AG04449 (cell line): ENCODE data around the gene NKX3-2.

Source experiments
- CTCF ChIA-PET: fragments of 350-600 bp; formaldehyde crosslinking; extraction: SDS; loops from one replicate; lab custom pipeline; 2021; ENCODE audit warnings: antibody characterized with exemption; lab: Yijun Ruan, JAX
- POLR2A ChIA-PET: fragments of 400-600, 350-600 bp; formaldehyde crosslinking; extraction: SDS; loops from one replicate; lab custom pipeline; 2020; ENCODE audit warnings: antibody characterized with exemption, inconsistent platforms; lab: Yijun Ruan, JAX
- DNase-seq: peaks from one replicate; pipeline ENCODE4 v3.0.0-alpha.2; 2010; ENCODE audit warnings: low read depth, low spot score
- H3K4me3 ChIP-seq: 2 replicates; pipeline ENCODE4 v1.5.1; 2011; ENCODE audit warnings: low read depth, mild to moderate bottlenecking, control low read depth, low read length
- TF ChIP-seq, protein P1 (sequence below): IDR thresholded peaks from one replicate; pipeline ENCODE4 v1.5.1; 2011; ENCODE audit warnings: mild to moderate bottlenecking, moderate library complexity, low read length, control low read depth, inconsistent platforms; ENCODE audit not compliant: insufficient read depth; ENCODE audit errors: missing control alignments

Gene NKX3-2

GRCh38 chr4:13526658-13527057, 17.6 kb downstream of the NKX3-2 start:
- no peak for DNase-seq
- TF ChIP-seq, protein P1, sequence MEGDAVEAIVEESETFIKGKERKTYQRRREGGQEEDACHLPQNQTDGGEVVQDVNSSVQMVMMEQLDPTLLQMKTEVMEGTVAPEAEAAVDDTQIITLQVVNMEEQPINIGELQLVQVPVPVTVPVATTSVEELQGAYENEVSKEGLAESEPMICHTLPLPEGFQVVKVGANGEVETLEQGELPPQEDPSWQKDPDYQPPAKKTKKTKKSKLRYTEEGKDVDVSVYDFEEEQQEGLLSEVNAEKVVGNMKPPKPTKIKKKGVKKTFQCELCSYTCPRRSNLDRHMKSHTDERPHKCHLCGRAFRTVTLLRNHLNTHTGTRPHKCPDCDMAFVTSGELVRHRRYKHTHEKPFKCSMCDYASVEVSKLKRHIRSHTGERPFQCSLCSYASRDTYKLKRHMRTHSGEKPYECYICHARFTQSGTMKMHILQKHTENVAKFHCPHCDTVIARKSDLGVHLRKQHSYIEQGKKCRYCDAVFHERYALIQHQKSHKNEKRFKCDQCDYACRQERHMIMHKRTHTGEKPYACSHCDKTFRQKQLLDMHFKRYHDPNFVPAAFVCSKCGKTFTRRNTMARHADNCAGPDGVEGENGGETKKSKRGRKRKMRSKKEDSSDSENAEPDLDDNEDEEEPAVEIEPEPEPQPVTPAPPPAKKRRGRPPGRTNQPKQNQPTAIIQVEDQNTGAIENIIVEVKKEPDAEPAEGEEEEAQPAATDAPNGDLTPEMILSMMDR = no peak
- no peak overlapping the region for H3K4me3 ChIP-seq
- ChIA-PET POLR2A (no interaction called here), CTCF (no interaction called here)

GRCh38 chr4:13525606-13526281, 18.6 kb downstream of the NKX3-2 start:
- ChIA-PET POLR2A (no interaction called here), CTCF (no interaction called here)
- DNase-seq = no peak
- TF ChIP-seq, protein P1 = no peak
- H3K4me3 ChIP-seq = no peak overlapping the region

GRCh38 chr4:13524504-13525243, 19.6 kb downstream of the NKX3-2 start:
- H3K4me3 ChIP-seq = no peak overlapping the region
- TF ChIP-seq, protein P1 = no peak
- no peak for DNase-seq
- POLR2A ChIA-PET = no interaction called here
- CTCF ChIA-PET = interaction anchor here (0.6 to 1.3 kb wide), 2 partner anchors 17 to 166 kb away, joined by 3 read pairs; no protein-coding TSS in a partner anchor

DNA sequence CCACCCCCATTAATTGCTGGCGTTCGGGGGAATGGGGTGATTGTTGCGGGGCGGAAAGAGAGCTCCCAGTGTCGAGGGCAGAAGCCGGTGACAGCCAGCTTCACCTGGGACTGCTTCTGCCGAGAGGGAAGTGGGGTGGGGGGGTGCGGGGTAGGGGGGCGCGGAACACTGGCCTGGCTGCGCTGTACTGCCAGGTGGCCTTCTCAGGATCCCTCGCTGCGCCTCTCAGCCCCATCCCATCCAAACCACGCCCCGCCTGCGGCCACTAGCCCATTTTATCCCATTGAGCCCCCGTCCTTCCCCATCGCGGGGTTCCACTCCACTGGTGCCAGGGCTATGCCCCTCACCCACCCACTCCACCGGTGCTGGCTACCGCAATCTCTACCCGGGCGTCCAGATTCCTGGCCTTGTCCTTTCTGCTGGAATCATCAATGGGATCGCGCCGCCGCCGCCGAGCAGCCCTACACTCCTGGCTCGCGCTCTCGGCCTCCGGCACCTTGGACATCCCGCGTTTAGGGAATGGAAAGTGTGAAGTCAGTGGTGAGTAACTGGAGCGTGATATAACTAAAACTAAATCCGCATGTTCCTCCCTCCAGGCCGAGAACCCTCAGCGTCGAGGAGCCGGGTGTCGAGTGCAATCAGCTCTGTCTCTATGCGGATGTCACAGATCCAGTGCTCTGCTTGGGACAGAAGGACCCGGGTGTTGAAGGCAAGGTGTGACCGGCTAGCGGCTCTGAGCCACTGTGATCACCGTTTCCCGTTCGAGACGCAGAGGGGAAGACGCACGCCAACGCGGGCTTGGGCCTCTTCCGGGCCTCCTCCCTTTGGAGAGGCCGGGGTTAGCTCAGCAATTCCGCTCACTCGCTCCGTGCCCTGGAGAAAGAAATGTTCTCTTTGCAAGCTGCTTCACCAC, 20.5 kb downstream of the NKX3-2 start:
- POLR2A ChIA-PET = no interaction called here
- no peak overlapping the region for H3K4me3 ChIP-seq
- no peak for DNase-seq
- TF ChIP-seq, protein P1 = no peak
- CTCF ChIA-PET = interaction anchor here (0.6 to 1.3 kb wide), 2 partner anchors 18 to 165 kb away, joined by 3 read pairs; no protein-coding TSS in a partner anchor

DNA sequence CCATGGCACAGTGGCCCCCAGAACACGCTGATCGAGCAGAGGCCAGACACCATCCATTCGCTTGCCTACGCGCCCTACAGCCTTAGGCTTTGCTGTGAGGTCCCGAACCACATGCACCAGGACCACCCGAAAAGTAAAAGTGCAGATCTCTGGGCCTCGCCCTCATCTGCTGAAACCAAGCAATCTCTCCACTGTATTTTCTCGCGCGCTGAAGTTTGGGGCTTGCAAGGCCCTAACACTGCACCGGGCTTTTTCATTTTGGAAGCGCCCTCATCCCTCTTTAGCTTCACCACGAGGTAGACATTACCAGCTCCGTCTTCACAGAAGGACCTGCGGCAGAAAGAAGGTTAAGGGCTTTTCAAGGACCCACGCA, 21.2 kb downstream of the NKX3-2 start:
- H3K4me3 ChIP-seq = no peak overlapping the region
- ChIA-PET CTCF (no interaction called here), POLR2A (no interaction called here)
- no peak for DNase-seq
- TF ChIP-seq, protein P1 = no peak
